GM23338 (cell line): ENCODE results near the gene CDC42BPG. TPM values are rescaled to one million over a fixed set of nuclear protein-coding genes. Genes with fewer than 3 reads are reported as not detected.

Experiments
- ATAC-seq: fragments of 200-7000 bp; cut with Tn5 transposase; 3 replicates; pipeline ENCODE4 v1.9.1; 2020
- DNase-seq: peaks from one replicate; pipeline ENCODE4 v3.0.0-alpha.2; 2015; ENCODE audit warnings: low spot score
- H2AFZ ChIP-seq: fragments of 200-600 bp; sonication (generic); 2 replicates; pipeline ENCODE4 v1.8.0; 2016; ENCODE audit warnings: antibody characterized with exemption, mild to moderate bottlenecking, moderate library complexity
- H3F3A ChIP-seq: fragments of 200-600 bp; sonication (generic); replicated peaks from 2 replicates; pipeline ENCODE4 v1.8.0; 2017; ENCODE audit warnings: antibody characterized with exemption, mixed run types, low read depth
- H3K27ac ChIP-seq: fragments of 200-600 bp; sonication (generic); 2 replicates; pipeline ENCODE4 v1.6.1; 2016; ENCODE audit warnings: low read depth
- H3K27me3 ChIP-seq: fragments of 200-600 bp; sonication (generic); 2 replicates; pipeline ENCODE4 v1.8.0; 2016; ENCODE audit warnings: mild to moderate bottlenecking, mixed run types, moderate library complexity; ENCODE audit not compliant: insufficient read depth
- H3K36me3 ChIP-seq: fragments of 200-600 bp; sonication (generic); 2 replicates; pipeline ENCODE4 v1.8.0; 2016; ENCODE audit warnings: mild to moderate bottlenecking; ENCODE audit not compliant: insufficient read depth
- H3K4me1 ChIP-seq: fragments of 200-600 bp; sonication (generic); 2 replicates; pipeline ENCODE4 v1.8.0; 2016; ENCODE audit warnings: mild to moderate bottlenecking, moderate library complexity; ENCODE audit not compliant: insufficient read depth
- H3K4me2 ChIP-seq: fragments of 200-600 bp; sonication (generic); 2 replicates; pipeline ENCODE4 v1.7.1; 2017; ENCODE audit warnings: mixed run types
- H3K4me3 ChIP-seq: fragments of 200-600 bp; sonication (generic); 2 replicates; pipeline ENCODE4 v1.6.1; 2016; ENCODE audit warnings: mixed run types
- H3K79me2 ChIP-seq: fragments of 200-600 bp; sonication (generic); replicated peaks from 2 replicates; pipeline ENCODE4 v1.8.0; 2017; ENCODE audit warnings: mild to moderate bottlenecking; ENCODE audit not compliant: insufficient read depth
- H3K9me2 ChIP-seq: fragments of 200-600 bp; sonication (generic); 2 replicates; pipeline ENCODE4 v1.8.0; 2017; ENCODE audit not compliant: insufficient read depth
- H4K20me1 ChIP-seq: fragments of 200-600 bp; sonication (generic); replicated peaks from 2 replicates; pipeline ENCODE4 v1.8.0; 2017; ENCODE audit warnings: mild to moderate bottlenecking; ENCODE audit not compliant: insufficient read depth
- H3K27ac Mint-ChIP-seq: 2 replicates; pipeline ENCODE4 v1.8.0; 2020; ENCODE audit warnings: inconsistent platforms, mild to moderate bottlenecking, moderate library complexity, mixed read lengths
- H3K27me3 Mint-ChIP-seq: 3 replicates; pipeline ENCODE4 v1.8.0; 2022; ENCODE audit warnings: low read depth, mild to moderate bottlenecking, moderate library complexity, mixed read lengths, inconsistent platforms; ENCODE audit not compliant: insufficient read depth, poor library complexity
- H3K36me3 Mint-ChIP-seq: 3 replicates; pipeline ENCODE4 v1.8.0; 2021; ENCODE audit warnings: low read depth, mild to moderate bottlenecking, inconsistent platforms, moderate library complexity, mixed read lengths
- H3K4me1 Mint-ChIP-seq: 3 replicates; pipeline ENCODE4 v1.8.0; 2020; ENCODE audit warnings: mild to moderate bottlenecking, inconsistent platforms, mixed read lengths
- H3K4me3 Mint-ChIP-seq: 3 replicates; pipeline ENCODE4 v1.8.0; 2021; ENCODE audit warnings: moderate library complexity, mild to moderate bottlenecking, inconsistent platforms, mixed read lengths
- H3K9me3 Mint-ChIP-seq: 3 replicates; pipeline ENCODE4 v1.8.0; 2020; ENCODE audit warnings: moderate library complexity, mild to moderate bottlenecking, inconsistent platforms, mixed read lengths
- CREB1 ChIP-seq: fragments of 250-450 bp; sonication (Bioruptor Pico); IDR thresholded peaks from 2 replicates; pipeline ENCODE4 v1.5.0; 2020; ENCODE audit warnings: low read depth, mild to moderate bottlenecking, moderate library complexity
- ETS1 ChIP-seq: IDR thresholded peaks from 2 replicates; pipeline ENCODE4 v1.6.1; 2016; ENCODE audit warnings: antibody characterized with exemption
- EZH2 ChIP-seq: fragments of 200-600 bp; sonication (generic); IDR thresholded peaks from one replicate; pipeline ENCODE4 v1.8.0; 2017; ENCODE audit warnings: antibody characterized with exemption, mild to moderate bottlenecking, low read depth; ENCODE audit not compliant: unreplicated experiment
- EZH2phosphoT487 ChIP-seq: fragments of 200-600 bp; sonication (generic); IDR thresholded peaks from one replicate; pipeline ENCODE4 v1.8.1; 2018; ENCODE audit warnings: antibody characterized with exemption; ENCODE audit not compliant: unreplicated experiment
- JUNB ChIP-seq: IDR thresholded peaks from one replicate; pipeline ENCODE4 v1.6.1; 2016; ENCODE audit warnings: antibody characterized with exemption; ENCODE audit not compliant: unreplicated experiment
- REST ChIP-seq: IDR thresholded peaks from one replicate; pipeline ENCODE4 v1.6.1; 2018; ENCODE audit warnings: antibody characterized with exemption; ENCODE audit not compliant: unreplicated experiment
- ZNF114 ChIP-seq: fragments of 250-450 bp; sonication (Bioruptor Pico); IDR thresholded peaks from 2 replicates; pipeline ENCODE4 v1.5.0; 2020; ENCODE audit warnings: mild to moderate bottlenecking, moderate library complexity
- polyA plus RNA-seq: library from polyadenylated mRNA; unstranded; fragments of >200 nt; fragmentation: Nextera tagmentation; extraction: Ambion mirVana; gene quantifications from 2 replicates; pipeline ENCODE4 v1.2.1, GENCODE V29; 2016
- total RNA-seq: library from RNA; depleted of rRNA; stranded (reverse); fragments of >200 nt; shearing (Covaris generic); gene quantifications from 2 replicates; pipeline ENCODE4 v1.2.3, GENCODE V29; 2014

The CDC42BPG gene
- total and polyA plus RNA-seq, 2 experiments from 2014 or later, result 2.3 to 11.6 TPM

GRCh38 chr11:64838600-64839334 lies 5.7 kb downstream of the CDC42BPG start (continued):
- TF ChIP-seq JUNB (no peak), EZH2phosphoT487 (no peak), ZNF114 (CRISPR knock-in tag) (no peak), EZH2 (no peak), REST (no peak), ETS1 (no peak)

- ATAC-seq (no peak), DNase-seq (no peak)
- H3K79me2 ChIP-seq, result no peaks in the 10 kb centered on the region
- no peaks in the 10 kb centered on the region for H3K27me3 ChIP-seq
- H3K9me3 Mint-ChIP-seq, result no peaks in the 10 kb centered on the region
- H3K27ac Mint-ChIP-seq, result no peak overlapping the region
- no peaks in the 10 kb centered on the region for H3K9me2 ChIP-seq
- H3F3A ChIP-seq, result no peaks in the 10 kb centered on the region
- H3K27ac ChIP-seq, result no peak overlapping the region
- no peak overlapping the region for H3K4me3 ChIP-seq
- no peaks in the 10 kb centered on the region for H4K20me1 ChIP-seq
- peaks cover 4% of the 10 kb centered on the region; the same call in 2 of the 3 replicates for H3K36me3 Mint-ChIP-seq
- no peak overlapping the region for H3K4me2 ChIP-seq
- peaks cover 14% of the 10 kb centered on the region for H3K4me1 Mint-ChIP-seq
- H3K4me1 ChIP-seq, result peaks cover 7% of the 10 kb centered on the region; the same call in 1 of the 2 replicates
- peaks cover 4% of the 10 kb centered on the region for H3K27me3 Mint-ChIP-seq
- H3K4me3 Mint-ChIP-seq, result no peak overlapping the region
- no peak overlapping the region for H2AFZ ChIP-seq
- H3K36me3 ChIP-seq, result no peaks in the 10 kb centered on the region
- TF ChIP-seq EZH2phosphoT487 (no peak), ETS1 (no peak), REST (no peak), ZNF114 (CRISPR knock-in tag) (no peak), CREB1 (no peak), EZH2 (no peak)
Observed at GRCh38 chr11:64837887-64838351, 6.5 kb downstream of the CDC42BPG start.
